ENCODE data around the gene MROH7. TPM values are rescaled to one million over a fixed set of nuclear protein-coding genes. Genes with fewer than 3 reads are reported as not detected.

The MROH7 gene
- total RNA-seq, 1 donor from 2014 or later = 3.6 TPM

- no peak for ATAC-seq
- TF ChIP-seq, protein P1, sequence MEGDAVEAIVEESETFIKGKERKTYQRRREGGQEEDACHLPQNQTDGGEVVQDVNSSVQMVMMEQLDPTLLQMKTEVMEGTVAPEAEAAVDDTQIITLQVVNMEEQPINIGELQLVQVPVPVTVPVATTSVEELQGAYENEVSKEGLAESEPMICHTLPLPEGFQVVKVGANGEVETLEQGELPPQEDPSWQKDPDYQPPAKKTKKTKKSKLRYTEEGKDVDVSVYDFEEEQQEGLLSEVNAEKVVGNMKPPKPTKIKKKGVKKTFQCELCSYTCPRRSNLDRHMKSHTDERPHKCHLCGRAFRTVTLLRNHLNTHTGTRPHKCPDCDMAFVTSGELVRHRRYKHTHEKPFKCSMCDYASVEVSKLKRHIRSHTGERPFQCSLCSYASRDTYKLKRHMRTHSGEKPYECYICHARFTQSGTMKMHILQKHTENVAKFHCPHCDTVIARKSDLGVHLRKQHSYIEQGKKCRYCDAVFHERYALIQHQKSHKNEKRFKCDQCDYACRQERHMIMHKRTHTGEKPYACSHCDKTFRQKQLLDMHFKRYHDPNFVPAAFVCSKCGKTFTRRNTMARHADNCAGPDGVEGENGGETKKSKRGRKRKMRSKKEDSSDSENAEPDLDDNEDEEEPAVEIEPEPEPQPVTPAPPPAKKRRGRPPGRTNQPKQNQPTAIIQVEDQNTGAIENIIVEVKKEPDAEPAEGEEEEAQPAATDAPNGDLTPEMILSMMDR (IDR thresholded peaks at IDR 0.05) = no peak
- Histone ChIP-seq H3K4me1 (no peaks in the 10 kb centered on the region), H3K4me3 (no peak overlapping the region), H3K36me3 (no peaks in the 10 kb centered on the region), H3K27me3 (no peaks in the 10 kb centered on the region), H3K9me3 (no peaks in the 10 kb centered on the region), H3K27ac (no peak overlapping the region)
- intact Hi-C loops (cut with DNase I) = no loop called here
- DNase-seq = no peak
Observed at GRCh38 chr1:54685335-54685905, 43.8 kb downstream of the MROH7 start.

- intact Hi-C loops (cut with DNase I) = no loop called here
- Histone ChIP-seq H3K4me3 (no peak overlapping the region), H3K4me1 (no peaks in the 10 kb centered on the region), H3K27me3 (no peaks in the 10 kb centered on the region), H3K36me3 (no peaks in the 10 kb centered on the region), H3K9me3 (no peaks in the 10 kb centered on the region), H3K27ac (no peak overlapping the region)
- ATAC-seq (no peak), DNase-seq (no peak)
- TF ChIP-seq, protein P1 (IDR thresholded peaks at IDR 0.05) = no peak
Observed at GRCh38 chr1:54686155-54686554, 44.6 kb downstream of the MROH7 start.

GRCh38 chr1:54694771-54695170, 53.2 kb downstream of the MROH7 start:
- no peak overlapping the region for H3K4me3 ChIP-seq
- H3K4me1 ChIP-seq = no peaks in the 10 kb centered on the region
- no peak for ATAC-seq
- no peaks in the 10 kb centered on the region for H3K36me3 ChIP-seq
- TF ChIP-seq, protein P1 (IDR thresholded peaks at IDR 0.05) = no peak
- H3K9me3 ChIP-seq = no peaks in the 10 kb centered on the region
- DNase-seq = no peak
- intact Hi-C loops (cut with DNase I) = no loop called here
- H3K27me3 ChIP-seq = no peaks in the 10 kb centered on the region
- H3K27ac ChIP-seq = no peak overlapping the region

DNA sequence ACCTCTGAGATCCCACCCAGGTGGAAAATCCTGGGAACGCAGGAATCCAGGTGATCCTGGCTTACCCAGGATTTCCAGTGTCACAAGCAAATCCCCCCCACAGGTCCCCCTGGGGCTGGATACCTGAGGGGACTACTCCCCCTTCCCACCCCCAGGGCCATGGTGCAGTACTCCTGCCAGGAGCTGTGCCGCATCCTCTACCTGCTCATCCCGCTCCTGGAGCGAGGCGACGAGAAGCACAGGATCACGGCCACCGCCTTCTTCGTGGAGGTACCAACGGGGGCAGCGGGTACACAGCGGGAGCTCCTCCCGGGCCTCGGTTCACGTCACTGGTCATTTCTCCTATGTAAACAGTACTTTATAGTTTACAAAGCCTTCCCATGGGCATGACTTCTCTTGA, 53.6 kb downstream of the MROH7 start:
- intact Hi-C loops (cut with DNase I) = no loop called here
- no peaks in the 10 kb centered on the region for H3K9me3 ChIP-seq
- DNase-seq = no peak

GRCh38 chr1:54695764-54696163, 54.2 kb downstream of the MROH7 start:
- Histone ChIP-seq H3K4me1 (no peaks in the 10 kb centered on the region), H3K27me3 (no peaks in the 10 kb centered on the region), H3K36me3 (no peaks in the 10 kb centered on the region), H3K4me3 (no peak overlapping the region), H3K27ac (no peak overlapping the region), H3K9me3 (no peaks in the 10 kb centered on the region)
- DNase-seq (no peak), ATAC-seq (no peak)
- intact Hi-C loops (cut with DNase I) = no loop called here
- TF ChIP-seq, protein P1 (IDR thresholded peaks at IDR 0.05) = no peak

More for the DNA sequence above, 53.6 kb downstream of the MROH7 start:
- H3K4me1 ChIP-seq = no peaks in the 10 kb centered on the region
- no peaks in the 10 kb centered on the region for H3K36me3 ChIP-seq
- H3K27me3 ChIP-seq = no peaks in the 10 kb centered on the region
- ATAC-seq = no peak
- TF ChIP-seq, protein P1 (IDR thresholded peaks at IDR 0.05) = no peak
- no peak overlapping the region for H3K27ac ChIP-seq
- H3K4me3 ChIP-seq = no peak overlapping the region

GRCh38 chr1:54696262-54696661, 54.7 kb downstream of the MROH7 start:
- Histone ChIP-seq H3K4me1 (no peaks in the 10 kb centered on the region), H3K4me3 (no peak overlapping the region), H3K27me3 (no peaks in the 10 kb centered on the region), H3K27ac (no peak overlapping the region), H3K9me3 (no peaks in the 10 kb centered on the region), H3K36me3 (no peaks in the 10 kb centered on the region)
- intact Hi-C loops (cut with DNase I) = no loop called here
- TF ChIP-seq, protein P1 (IDR thresholded peaks at IDR 0.05) = no peak
- DNase-seq (no peak), ATAC-seq (no peak)
